CD4-positive, alpha-beta T cell treated with Interleukin-6 at 100 ng/mL for 8 hours (primary cell): ENCODE measurements around the gene NRF1.

Experiments used
- DNase-seq: peaks from one replicate; pipeline ENCODE4 v3.0.0-alpha.2; 2020; ENCODE audit warnings: mixed read lengths, low spot score

The NRF1 gene

GRCh38 chr7:129686063-129686462, 74.5 kb downstream of the NRF1 start:
- DNase-seq, result no peak

- no peak for DNase-seq
These were observed 77.1 kb downstream of the NRF1 start for GRCh38 chr7:129688503-129689222.

DNA sequence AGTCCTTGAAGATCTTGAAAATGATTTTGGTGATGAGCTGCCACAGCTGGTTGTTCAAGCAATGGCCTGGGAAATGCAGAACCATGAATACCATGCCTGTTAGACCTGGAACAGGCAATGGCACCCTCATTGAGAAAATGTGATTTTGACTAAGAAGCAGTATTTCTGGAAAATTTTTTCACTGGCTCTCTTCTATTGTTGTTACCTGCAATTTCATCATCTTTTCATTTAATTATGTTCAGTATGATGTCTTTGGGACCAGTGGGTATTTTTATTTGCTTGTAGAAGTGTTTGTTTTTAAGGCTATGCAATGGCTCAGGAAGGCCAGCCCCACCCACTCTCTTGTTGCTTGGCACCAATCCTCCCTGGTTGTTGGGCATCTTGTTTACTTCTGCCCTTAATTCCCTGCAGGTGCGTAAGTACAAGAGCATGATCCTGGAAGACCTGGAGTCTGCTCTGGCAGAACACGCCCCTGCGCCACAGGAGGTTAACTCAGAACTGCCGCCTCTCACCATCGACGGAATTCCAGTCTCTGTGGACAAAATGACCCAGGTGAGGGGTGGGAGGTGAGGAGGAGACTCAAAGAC, 78.6 kb downstream of the NRF1 start:
- no peak for DNase-seq

- no peak for DNase-seq
These were observed 79.2 kb downstream of the NRF1 start for GRCh38 chr7:129690701-129691100.

- no peak for DNase-seq
These were observed 87.2 kb downstream of the NRF1 start for GRCh38 chr7:129698516-129699418.

GRCh38 chr7:129702316-129702715, 90.8 kb downstream of the NRF1 start:
- DNase-seq, result no peak

DNA sequence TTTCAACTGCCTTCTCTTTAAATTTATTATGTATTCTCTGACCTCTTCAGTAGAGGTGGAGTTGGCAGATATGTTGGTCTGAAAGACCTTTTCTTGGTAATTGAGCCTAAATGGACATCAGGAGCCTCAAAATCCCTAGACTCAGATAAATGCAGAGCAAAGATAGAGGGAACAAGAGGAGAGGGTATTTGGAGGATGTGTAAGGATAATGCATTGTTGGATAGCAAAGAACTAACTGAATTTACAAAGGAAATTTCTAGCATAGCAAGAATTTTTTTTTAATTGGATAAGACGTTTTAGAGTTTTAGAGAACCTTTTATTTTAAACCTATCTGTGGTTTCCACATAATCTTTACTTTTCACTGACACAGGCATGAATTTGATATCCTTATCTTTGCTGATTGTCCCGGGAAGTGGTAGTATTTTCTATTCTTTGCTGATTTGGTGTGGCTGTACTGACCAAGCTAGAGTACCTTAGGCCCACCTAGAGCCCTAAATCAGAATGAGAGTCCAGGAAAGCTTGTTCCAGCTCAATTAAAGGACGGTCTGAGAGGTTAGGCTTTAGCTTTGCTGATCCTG, 91.3 kb downstream of the NRF1 start:
- no peak for DNase-seq

DNA sequence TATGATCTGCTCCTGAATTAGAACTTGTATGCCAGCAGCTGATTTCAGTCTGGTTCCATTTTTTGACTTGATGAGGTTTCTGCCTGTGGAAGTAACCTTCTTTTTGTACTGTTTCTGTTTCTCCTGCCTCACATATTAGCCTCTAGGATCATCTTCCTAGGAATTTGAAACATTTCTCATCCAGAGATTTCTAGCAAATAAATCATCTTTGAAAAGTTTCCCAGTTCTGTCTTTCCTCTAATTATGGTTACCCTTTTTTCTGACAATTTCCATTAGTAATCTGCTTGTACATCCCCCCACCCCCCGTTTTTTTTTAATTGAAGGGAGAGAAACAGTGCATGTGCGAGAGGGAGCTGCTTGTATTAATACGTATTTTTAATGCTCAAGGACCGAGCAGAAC, 92.2 kb downstream of the NRF1 start:
- DNase-seq, result no peak

- DNase-seq, result no peak
These were observed 96.5 kb downstream of the NRF1 start for GRCh38 chr7:129707910-129708499.

DNA sequence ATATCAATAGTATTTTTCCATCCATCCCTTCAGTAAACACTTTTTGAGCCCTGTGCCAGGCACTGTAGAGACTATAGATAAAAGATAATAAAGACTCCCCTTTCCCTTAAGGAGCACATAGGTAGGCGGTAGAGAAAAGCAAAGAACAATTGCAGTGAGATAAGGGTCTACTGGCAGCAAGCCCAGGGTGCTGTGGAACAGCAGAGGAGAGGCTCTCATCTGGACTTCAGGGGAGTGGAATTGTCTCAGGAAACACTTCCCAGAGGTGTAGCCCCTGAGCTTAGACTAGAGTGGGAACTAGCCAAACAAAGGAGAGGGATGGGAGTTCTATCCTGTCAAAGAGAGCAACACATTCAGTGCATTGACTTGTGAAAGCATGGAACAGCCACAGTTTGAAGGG, 102.0 kb downstream of the NRF1 start:
- DNase-seq, result no peak

- no peak for DNase-seq
These were observed 103.1 kb downstream of the NRF1 start for GRCh38 chr7:129714514-129715063.

GRCh38 chr7:129719980-129720732, 108.6 kb downstream of the NRF1 start:
- DNase-seq, result no peak

DNA sequence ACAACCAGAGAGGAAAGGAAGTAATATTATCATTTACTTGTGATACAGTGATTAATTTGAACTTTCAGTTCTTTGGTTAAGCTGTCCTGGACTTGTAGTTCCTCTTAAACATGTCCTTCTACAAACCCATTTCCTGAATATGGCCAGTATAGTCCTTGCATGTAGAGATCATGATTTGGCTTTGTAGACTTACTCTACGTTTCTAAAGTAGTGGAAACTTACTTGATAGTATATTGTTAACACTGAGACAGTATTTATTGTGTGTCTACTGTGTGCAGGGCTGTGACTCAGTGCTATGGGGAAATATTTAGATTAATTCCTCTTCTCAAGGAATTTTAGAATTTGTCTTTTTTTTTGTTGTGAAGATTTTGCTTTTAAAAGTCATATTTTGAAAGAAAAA, 109.5 kb downstream of the NRF1 start:
- DNase-seq, result no peak

- DNase-seq, result no peak
These were observed 112.2 kb downstream of the NRF1 start for GRCh38 chr7:129723679-129724078.

DNA sequence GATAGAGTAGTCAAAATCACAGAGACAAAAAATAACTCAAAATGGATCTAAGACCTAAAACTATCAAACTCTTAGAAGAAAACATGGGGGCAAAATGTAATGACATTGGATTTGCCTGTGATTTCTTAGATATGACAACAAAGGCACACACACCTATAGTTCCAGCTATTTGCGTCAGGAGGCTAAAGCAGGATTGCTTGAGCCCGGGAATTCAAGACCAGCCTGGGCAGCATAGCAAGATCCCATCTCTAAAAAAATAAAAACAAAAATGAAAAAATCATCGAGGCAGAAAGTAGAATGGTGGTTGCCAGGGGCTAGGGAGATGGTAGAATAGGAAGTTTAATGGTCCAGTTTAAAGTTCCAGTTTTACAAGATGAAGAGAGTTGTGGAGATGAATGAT, 113.3 kb downstream of the NRF1 start:
- DNase-seq, result no peak

GRCh38 chr7:129728875-129729467, 117.5 kb downstream of the NRF1 start:
- DNase-seq, result no peak

DNA sequence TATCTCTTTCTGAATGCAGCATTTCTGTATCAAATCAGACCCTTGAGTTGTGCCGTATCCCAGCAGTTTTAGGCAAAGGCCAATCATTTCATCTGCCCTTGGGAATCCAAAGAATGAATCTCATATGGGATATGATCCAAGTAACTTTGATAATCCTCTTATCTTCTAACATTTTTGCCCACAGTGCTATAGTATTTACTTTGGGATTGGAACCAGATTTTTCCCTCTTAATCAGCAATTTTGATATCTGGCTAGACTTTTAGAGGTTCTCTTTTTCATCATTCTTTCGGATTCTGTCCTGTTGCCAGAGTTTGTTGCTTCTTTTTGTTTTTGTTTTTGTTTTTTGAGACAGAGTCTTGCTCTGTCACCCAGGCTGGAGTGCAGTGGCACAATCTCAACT, 118.0 kb downstream of the NRF1 start:
- DNase-seq, result no peak

GRCh38 chr7:129730159-129730558, 118.6 kb downstream of the NRF1 start:
- no peak for DNase-seq

DNA sequence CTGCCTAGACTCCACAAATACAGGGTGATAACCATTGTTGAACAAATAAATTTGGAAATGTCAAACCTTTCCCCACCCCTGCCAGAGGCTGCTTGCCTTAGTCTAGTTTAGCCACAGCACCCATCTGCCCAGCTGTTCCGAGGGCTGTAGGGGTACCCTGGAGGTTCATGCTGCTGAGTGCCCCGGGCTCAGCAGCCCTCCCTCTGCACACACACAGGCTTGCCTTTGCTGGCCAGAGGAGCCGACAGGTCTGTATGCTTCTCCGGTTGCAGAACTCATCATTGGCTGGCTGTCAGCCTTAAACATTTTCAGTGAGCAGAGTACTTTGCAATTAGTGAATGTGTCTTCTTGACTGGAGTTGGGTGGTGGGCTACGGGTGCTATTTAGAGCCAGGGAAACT, 122.9 kb downstream of the NRF1 start:
- no peak for DNase-seq

- DNase-seq, result no peak
These were observed 127.9 kb downstream of the NRF1 start for GRCh38 chr7:129739427-129739826.
